T1000 (cell line): ENCODE measurements around the gene SGCD.

Source experiments
- DNase-seq: peaks from one replicate; lab custom pipeline; 2025; ENCODE audit warnings: mixed read lengths; lab: John Stamatoyannopoulos, UW

Gene SGCD

GRCh38 chr5:156326718-156327259, at the start of gene SGCD:
TSS of gene SGCD (plus strand) at chr5:156327164.
- no peak for DNase-seq

- no peak for DNase-seq
These were observed 49.7 kb upstream of the SGCD start for GRCh38 chr5:156277290-156277689.

- no peak for DNase-seq
These were observed 31.5 kb upstream of the SGCD start for GRCh38 chr5:156295431-156295830.

- DNase-seq: no peak
These were observed 16.8 kb upstream of the SGCD start for GRCh38 chr5:156310115-156310514.

- no peak for DNase-seq
These were observed 13.9 kb upstream of the SGCD start for GRCh38 chr5:156312897-156313694.

GRCh38 chr5:156314416-156314815, 12.5 kb upstream of the SGCD start:
- no peak for DNase-seq

GRCh38 chr5:156322666-156323065, 4.3 kb upstream of the SGCD start:
- no peak for DNase-seq

- DNase-seq: no peak
These were observed 332 bp downstream of the SGCD start for GRCh38 chr5:156327296-156327695.

- no peak for DNase-seq
These were observed 1.2 kb downstream of the SGCD start for GRCh38 chr5:156328161-156328560.

GRCh38 chr5:156328766-156329165, 1.8 kb downstream of the SGCD start:
- no peak for DNase-seq

- no peak for DNase-seq
These were observed 2.2 kb downstream of the SGCD start for GRCh38 chr5:156329171-156329611.

- DNase-seq: no peak
These were observed 3.3 kb downstream of the SGCD start for GRCh38 chr5:156330141-156330870.

GRCh38 chr5:156331181-156331580, 4.2 kb downstream of the SGCD start:
- DNase-seq: no peak

GRCh38 chr5:156331845-156332244, 4.9 kb downstream of the SGCD start:
- no peak for DNase-seq

- no peak for DNase-seq
These were observed 5.3 kb downstream of the SGCD start for GRCh38 chr5:156332245-156332644.

- DNase-seq: no peak
These were observed 12.3 kb downstream of the SGCD start for GRCh38 chr5:156339139-156339841.

GRCh38 chr5:156340893-156341292, 13.9 kb downstream of the SGCD start:
- no peak for DNase-seq

- DNase-seq: no peak
These were observed 23.3 kb downstream of the SGCD start for GRCh38 chr5:156350256-156350655.

- no peak for DNase-seq
These were observed 24.5 kb downstream of the SGCD start for GRCh38 chr5:156351423-156351822.

- DNase-seq: no peak
These were observed 27.6 kb downstream of the SGCD start for GRCh38 chr5:156354571-156354970.

- no peak for DNase-seq
These were observed 29.3 kb downstream of the SGCD start for GRCh38 chr5:156356238-156356637.

- DNase-seq: no peak
These were observed 32.5 kb downstream of the SGCD start for GRCh38 chr5:156359476-156359875.
